HG03095 (cell line): Measurements from ENCODE around the gene RAPGEF5.

Experiments used
- ATAC-seq: cut with Tn5 transposase; IDR thresholded peaks from one replicate; pipeline ENCODE4 v1.9.1; 2021; ENCODE audit warnings: moderate library complexity; ENCODE audit not compliant: unreplicated experiment

Gene RAPGEF5

DNA sequence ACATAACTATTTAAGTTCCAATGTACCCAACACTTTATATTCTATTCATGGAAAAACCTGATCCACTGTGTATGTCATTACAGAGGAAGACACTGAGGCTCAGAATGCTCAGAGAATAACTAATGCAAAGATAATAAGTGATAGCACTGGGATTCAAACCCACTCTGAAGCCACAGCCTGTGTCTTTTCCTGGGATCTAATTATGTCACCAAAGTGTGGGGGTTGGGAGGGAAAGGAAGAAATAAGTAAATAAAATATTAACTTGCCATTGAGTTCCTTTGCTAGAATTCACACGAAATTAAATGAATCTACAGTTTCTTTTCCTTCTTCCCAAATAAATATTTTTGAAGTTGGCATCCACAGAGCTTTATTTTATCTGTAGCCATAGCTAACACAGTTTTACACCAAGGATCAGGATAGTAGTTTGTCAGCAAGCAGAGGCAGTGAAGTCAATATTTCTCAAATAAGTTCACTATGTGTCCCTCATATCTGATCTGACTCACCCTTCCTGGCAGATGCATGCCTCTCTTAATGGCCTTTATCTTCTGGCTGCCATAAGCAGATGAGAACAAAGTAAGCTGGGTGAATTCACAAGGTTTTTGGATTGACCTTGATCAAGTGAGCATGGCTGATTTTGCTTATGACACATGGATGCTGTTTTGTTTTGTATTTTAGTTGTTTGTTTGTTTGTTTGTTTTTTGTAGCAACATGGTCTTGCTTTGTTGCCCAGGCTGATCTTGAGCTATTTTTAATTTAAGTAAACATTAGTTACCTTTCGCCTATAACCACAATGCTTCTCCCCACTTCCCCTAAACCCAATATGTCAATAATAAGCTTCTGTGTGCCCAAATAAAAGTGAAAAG is 6.3 kb downstream of the RAPGEF5 start:
- ATAC-seq, result peak; percentile 43

DNA sequence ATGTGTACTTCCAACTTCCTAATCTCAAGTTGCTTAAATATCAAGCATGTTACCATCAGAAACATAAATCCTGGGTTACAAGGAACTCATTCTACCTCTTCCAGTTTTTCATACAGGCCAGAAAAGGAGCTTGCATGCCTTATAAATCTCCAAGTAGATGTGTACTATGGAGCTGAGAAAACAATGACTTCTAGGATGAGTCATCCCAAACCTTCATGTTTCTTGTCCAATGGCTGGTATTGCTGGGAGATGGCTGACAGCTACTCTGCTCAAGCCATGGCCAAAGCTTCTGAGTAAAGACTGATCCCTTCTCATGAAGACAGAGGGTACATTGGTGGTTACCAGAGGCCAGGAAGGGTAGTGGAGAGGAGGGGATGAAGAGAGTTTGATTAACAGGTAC is 8.6 kb downstream of the RAPGEF5 start:
- no peak for ATAC-seq

DNA sequence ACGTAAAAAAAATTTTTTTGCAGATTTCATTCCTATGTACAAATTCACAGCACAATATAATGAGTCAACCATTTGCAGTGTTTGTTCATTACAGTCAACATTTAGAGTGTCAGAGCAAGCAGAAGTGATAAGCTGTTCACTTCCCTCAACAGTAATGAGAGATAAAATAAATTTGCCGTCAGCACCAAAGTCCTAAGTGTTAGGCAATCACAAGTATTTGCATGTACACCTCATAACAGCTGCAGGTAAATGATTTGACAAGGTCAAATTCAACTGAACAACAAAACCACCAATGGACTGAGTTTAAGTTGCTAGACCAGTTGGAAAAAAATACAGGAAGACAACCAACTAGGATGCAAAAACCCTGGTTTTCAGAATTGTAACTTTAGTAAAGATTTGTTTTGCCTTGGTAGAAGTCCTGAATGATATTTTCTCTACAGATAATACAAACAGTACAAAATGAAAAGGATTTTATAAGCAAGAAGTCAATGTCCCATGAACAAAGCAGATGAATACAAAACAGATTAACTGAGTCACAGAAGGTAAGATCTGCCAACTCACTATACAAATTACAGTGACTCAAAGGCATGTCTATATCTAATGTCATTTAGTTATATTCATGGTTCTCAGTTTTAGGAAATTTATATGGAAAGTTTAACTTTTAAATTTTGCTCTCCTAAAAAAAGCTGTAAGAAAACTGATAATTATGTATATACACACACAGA is 10.4 kb downstream of the RAPGEF5 start:
- ATAC-seq, result no peak

DNA sequence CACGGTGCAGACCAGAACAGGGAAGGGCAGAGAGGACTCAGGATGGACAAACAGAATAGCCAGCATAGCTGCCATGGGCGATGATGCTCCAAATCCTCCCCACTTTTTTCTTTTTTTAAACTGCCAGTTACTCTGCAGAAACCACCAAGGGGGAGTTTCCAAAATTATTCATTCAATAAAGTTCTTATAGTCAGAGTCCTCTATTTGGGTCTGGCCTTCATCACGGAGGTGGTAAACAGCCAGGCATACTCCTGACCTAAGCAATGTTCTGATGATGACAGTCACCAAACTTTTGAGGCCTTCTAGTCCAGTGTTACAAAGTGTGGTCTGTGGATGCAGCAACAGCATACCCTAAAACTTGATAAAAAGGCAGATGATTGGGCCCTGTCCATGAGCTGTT is 12.3 kb downstream of the RAPGEF5 start:
- no peak for ATAC-seq

DNA sequence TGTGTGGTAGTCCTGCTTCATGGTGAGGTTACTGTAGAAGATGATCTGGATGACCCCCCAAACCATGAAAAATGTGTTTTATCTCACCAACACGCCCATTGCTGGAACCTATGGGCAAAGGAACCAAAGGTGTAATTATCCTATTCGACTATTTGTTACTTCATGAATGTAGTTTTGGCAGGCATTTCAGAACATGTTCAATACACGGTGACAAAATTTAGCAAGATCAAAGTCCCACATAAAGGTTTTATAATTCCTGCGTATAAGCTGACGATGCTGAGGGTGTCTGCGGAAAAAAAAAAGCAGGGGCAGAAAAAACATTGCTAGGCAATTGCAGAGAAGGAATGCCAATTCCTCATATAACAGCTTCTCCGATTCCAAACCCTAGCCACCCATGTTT is 13.3 kb downstream of the RAPGEF5 start:
- ATAC-seq, result no peak

DNA sequence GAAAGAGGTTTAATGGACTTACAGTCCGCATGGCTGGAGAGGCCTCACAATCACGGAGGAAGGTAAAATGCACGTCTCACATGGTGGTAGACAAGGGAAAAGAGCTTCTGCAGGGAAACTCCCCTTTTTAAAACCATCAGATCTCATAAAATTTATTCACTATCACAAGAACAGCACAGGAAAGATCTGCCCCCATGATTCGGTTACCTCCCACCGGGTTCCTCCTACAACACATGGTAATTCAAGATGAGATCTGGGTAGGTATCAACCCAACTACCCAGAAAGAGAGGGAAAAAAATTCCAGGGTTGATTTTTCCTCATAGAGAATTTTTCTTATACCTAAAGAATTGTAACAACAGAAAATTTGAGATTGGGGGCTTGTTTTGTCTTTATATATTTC is 13.9 kb downstream of the RAPGEF5 start:
- no peak for ATAC-seq

DNA sequence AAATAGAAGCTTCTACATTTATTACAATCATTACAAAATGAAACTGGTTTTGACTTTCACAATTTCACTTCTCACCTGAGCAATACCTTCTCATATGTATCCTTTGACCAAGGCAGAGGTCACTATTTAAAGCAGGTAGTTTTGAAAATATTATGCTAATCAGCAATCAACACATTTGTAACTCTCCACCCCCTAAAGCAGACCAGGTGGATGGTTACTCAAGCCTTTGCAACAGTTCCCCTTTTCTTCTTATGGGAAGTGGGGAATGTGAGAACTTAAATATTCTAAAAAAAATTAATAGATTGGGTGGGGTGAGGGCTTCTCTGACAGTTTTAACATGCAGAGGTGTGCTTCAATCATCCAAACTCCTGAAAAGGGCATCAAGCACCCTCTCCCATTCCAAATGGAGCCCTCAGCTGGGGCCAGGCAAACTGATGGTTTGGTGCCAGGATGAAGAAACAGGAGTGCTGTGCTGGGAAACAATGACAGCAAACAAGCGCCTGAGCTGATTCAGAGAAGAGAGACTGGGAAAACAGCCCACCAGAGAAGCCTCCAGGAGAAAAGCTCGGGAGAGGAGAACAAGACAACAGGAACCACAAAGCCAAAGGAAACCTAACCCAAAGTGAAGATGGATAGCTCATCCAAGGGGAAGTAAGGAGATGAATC is 17.1 kb downstream of the RAPGEF5 start:
- ATAC-seq, result no peak

DNA sequence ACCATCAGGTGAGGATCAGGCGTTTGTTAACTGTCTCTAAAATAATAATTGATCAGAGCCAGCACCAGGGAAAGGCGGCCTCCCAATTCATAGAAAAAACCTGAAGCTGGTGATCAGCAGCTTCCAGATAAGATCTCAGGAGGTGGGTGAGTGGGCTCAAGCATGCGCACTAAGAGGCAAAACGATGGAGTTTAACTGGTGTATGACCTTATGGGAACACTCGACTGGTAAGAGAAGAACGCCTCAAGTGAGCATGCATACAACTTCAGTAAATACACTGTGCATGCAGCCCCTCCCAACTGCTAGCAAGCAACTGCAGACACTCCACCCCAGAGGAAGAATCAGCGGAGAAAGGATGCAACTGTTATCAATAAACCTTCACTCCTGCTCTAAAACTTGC is 18.1 kb downstream of the RAPGEF5 start:
- ATAC-seq, result no peak

DNA sequence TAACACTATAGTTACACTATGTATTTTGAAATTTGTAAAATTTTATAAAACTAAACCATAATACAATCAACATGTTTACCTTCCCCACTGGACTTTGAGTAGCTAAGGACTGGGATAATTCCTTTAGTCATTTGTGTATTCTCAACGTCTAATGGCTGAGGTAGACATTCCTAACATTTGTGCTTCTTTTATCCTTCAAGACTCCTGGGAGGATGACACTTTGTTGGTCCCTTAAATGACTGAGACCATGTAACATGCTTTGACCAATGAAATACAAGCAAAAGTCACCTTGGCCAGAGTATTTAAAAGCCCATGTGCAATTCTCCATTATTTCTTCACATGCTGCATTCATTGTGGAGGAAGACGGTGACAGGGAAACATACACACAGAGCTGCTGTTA is 18.5 kb downstream of the RAPGEF5 start:
- ATAC-seq, result no peak

DNA sequence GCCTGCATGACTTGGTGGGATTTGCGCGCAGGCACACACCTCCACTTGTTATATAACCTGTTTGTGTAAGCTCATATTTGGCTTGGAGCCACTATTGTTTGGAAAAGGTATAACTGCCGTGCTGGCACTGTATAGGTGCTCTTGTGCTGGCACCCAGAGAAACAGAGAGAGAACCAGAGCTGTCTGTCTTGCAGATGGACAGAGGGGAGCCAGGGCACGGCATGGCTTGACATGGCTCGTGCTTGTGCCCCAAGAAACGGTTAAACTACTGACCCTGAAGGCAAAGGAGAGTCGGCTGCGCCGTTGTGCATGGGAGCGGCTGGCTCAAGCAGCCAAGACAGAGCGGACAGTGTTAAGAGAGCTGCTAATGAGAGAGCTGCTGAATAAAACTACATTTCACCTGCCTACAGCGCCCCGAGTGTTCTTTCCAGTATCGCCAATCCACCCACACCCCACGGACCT is 23.2 kb downstream of the RAPGEF5 start:
- ATAC-seq, result no peak

DNA sequence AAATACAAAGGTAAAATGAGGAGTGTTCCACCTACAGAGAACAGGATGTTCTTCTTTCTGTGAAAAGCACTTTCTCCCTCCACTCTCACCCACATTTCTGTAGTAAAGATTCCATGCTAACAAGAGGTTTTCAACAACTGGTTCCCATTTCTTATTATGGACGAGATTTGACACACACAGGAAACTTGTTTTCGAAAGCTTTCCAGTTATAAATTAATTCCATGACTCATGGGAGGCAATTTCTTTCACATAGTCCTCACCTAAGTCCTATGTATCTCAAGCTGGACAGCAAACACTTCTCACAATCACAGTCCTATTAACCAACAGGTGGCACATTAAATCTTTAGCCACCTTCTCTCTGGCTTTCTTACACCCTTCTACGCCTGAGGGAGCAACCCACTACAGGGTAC is 24.5 kb downstream of the RAPGEF5 start:
- ATAC-seq, result no peak

DNA sequence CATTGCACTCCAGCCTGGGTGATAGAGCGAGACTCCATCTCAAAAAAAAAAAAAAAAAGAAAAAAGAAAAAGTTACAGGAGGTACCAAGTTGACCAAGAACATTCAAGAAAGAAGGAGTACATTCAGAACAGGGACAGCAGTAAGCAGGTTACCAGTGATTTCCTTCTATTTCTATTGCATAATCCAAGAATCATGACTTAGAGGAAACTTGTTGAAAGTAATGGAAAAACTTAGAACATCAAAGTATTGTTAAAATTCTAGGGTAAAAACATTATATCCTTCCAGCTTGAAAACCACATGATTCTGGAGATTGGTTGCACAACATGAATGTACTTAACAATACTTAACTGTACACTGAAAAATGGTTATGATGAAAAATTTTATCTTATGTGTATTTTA is 25.2 kb downstream of the RAPGEF5 start:
- ATAC-seq, result no peak

DNA sequence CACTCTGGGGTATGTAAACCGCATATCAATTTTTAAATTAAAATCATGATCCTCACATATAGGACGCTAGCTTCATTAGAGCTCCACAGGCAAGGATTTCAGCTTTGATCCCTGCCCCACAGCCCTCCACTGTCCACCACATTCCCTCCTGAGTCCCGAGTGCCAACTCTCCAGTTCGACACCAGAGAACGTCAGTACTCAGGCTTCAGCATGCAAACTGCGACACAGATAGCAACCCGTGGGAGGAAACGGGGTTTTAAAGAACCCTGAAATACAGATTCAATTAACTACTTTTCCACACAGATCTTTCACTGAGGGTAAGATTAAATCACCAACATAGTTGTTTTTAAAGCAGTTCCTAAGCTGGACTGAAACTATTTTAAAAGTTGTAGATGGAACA is 26.1 kb downstream of the RAPGEF5 start:
- ATAC-seq, result no peak

DNA sequence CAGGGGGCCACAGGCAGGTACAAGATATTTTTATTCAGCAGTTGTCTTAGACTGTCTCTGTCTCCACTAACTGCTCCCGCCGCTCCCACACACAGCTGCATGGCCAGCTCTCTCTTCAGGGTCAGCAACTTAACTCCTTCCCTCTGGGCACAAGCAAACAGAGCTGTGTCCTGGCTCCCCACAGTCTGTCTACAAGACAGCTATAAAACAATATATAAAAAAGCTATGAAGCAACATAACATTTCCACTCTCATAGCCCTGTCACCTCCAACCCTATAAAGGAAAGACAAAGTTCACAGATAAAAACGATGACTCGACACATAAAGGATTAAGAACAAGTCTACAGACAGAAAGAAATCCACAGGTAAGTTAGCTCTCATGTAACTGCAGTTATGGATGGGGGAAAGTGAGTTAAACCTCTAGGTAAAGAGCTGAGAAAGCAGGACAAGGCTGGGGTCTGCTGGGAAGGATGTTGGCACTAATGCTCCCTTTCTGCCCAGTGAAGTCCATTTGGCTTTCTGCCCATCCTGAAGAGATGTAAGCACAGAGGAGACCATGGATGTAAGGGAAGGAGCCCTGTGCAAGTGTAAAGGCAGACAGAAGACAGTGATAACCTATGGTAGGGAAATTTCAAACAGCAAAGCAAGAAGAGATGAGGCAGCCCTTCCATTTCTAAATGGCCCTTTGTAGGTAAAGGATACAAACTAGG is 27.0 kb downstream of the RAPGEF5 start:
- no peak for ATAC-seq

DNA sequence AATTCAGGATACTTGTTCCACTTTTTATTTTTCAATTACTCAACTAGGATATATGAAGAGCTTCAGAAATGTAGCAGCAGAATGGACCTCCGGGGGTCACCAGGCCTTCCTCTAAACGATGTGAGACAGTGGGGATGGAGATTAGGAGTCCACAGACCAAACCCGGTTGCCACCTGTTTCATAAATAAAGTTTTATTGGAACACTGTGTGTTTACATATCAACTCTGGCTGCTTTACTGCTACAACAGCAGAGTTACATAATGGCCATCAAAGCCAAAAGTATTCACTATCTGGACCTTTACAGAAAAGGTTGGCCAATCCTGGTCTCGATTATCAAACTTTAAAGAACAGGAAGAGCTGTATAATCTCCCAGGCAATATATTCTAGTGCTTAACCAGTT is 30.8 kb downstream of the RAPGEF5 start:
- no peak for ATAC-seq

DNA sequence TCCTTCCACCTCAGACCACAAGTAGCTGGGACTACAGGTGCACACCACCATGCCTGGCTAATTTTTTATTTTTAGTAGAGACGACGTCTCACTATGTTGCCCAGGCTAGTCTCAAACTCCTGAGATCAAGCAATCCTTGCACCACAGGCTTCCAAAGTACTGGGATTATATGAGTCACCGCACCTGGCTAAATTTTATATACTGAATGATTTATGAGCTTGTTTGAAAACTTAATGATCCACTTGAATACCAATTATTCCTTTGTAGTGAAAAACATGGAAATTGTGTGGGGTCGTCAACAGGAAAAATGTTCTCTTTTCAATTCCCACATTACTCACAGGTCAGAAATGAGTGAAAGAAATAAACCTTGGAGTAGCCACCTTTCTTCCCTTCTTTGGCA is 31.3 kb downstream of the RAPGEF5 start:
- no peak for ATAC-seq

DNA sequence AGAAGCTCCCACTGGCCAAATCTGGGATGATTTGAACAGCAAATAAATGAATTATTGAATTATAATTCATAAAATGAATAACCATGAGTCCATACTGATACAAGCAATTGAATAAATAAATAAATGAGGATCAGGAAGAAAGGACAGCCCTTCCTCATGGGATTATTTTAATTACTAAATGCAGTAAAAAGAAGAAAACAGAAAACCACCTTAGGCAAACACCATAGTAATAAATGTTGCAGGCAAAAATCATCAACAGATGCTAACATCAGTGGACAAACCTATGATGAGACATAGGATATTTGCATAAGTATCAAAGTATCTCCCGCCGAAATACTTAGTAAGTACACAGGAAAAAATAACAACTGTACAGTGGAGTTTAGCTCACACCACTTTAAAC is 33.2 kb downstream of the RAPGEF5 start:
- ATAC-seq, result no peak

DNA sequence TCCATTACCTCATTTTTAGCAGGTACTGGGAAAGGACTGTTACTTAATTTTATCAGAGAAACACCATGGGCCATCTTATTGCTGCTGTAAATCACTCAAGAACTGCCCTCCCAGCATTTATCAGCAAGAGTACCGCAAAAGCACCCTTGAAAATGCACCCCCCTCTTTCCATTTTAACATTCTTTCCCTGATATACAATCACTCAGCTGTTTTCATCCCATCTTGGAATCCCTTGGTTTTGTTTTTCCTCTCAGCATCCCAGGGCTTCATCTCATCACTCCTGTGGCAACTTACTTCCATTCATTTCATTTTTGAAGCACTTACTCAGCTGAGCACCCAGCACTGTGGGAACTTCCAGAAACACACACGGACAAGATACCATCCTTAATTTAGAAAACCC is 36.5 kb downstream of the RAPGEF5 start:
- no peak for ATAC-seq

DNA sequence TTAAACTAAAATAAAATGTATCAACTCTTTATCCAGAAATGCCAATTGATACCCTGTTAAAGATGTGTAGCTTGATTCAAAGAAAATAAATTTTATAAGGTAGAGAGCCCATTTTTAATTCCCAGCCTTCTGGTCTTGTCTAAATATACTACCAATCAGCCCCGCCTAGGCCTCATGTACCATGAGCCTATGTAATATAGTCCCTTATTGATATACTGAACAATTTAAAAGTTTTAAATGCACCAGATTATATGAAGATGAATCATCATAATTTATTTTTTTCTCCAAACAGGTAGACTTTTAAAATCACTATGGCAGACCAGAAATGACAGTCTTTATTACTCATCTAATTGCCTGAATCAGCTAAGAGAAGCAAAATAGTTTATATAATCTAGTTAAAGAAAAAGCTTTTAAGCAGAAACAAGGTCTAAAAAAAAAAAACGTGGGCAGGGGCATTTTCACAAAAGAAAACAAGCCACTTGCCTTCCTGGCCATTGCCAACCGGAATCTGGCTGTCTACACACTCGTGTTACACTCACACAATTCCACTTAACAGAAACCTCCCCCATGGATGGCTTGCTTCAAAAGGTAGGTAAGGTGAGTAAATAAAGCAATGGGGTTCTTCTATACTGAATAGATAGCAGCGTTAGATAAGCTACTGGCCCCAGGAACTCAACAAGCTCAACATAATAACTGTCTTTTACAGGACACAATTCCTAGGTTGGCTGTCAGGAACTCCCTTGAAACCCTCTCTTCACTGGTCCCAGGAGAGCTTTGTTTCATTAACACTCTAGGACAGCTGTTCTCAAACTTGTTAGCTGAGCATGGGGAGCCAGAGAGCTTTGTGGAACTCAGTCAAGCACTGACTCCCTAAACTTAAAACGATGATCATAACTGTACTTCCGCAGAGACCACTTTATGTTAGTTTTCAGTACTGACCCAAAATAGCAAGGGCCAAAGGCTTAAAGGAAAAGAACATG is 37.2 kb downstream of the RAPGEF5 start:
- ATAC-seq, result no peak

DNA sequence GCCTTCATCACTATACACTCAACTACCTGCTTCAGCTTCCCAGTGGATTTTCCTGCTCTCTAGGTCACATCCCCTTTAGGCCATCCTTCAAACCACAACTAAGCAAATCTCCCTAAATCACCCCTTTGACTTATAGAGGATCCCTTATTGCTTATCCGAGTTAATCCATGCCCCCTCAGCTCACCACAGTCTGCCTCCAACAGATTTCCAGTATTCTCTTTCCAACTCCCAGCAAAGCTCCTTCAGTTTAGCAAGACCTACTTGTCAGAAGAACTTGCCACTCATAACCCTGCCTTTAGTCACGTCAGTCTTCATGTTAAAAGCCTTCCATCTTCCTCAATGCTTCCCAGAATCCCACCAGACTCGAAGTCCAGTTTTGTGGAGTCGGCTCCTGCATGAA is 38.6 kb downstream of the RAPGEF5 start:
- no peak for ATAC-seq
